ENCODE data around the gene GTF2IRD1. TPM values are rescaled to one million over a fixed set of nuclear protein-coding genes. Genes with fewer than 3 reads are reported as not detected.

The GTF2IRD1 gene
- total and polyA plus RNA-seq, 2 of the 13 experiments (the other 11 are each of a cell fraction or from before 2014, with no cell fraction given), result 16.5 to 26.7 TPM

- TF ChIP-seq PAXIP1 (CRISPR knock-in tag; conservative IDR thresholded peaks at IDR 0.05) (peak; percentile 78), ELF3 (CRISPR knock-in tag; IDR thresholded peaks at IDR 0.05) (peak; percentile 56), SATB2 (CRISPR knock-in tag; IDR thresholded peaks at IDR 0.05) (no peak), ZNF124 (CRISPR knock-in tag; IDR thresholded peaks at IDR 0.05) (no peak), PHF8 (CRISPR knock-in tag; IDR thresholded peaks at IDR 0.05) (0 out of 2 replicates have a peak, but pooled peaks have one; percentile 16), BCL6 (CRISPR knock-in tag; IDR thresholded peaks at IDR 0.05) (peak; percentile 42; the same call in 1 of the 2 replicates), GATA4 (IDR thresholded peaks at IDR 0.05; ENCODE audit: borderline replicate concordance, low read depth) (peak; percentile 90), ZBTB43 (CRISPR knock-in tag; conservative IDR thresholded peaks at IDR 0.05) (no peak), GFI1 (CRISPR knock-in tag; IDR thresholded peaks at IDR 0.05; ENCODE audit: borderline replicate concordance) (peak; percentile 92), GLI4 (CRISPR knock-in tag; IDR thresholded peaks at IDR 0.05; ENCODE audit: borderline replicate concordance) (no peak), ZNF362 (CRISPR knock-in tag; IDR thresholded peaks at IDR 0.05; ENCODE audit: borderline replicate concordance) (peak; percentile 48), HBP1 (CRISPR knock-in tag; IDR thresholded peaks at IDR 0.05; ENCODE audit: low read depth) (no peak), PRPF4 (IDR thresholded peaks at IDR 0.05; ENCODE audit: low read depth, low read length, poor library complexity, severe bottlenecking) (no peak), GRHL1 (CRISPR knock-in tag; conservative IDR thresholded peaks at IDR 0.05) (no peak), ZNF496 (CRISPR knock-in tag; IDR thresholded peaks at IDR 0.05; ENCODE audit: insufficient replicate concordance) (no peak), ZFAT (CRISPR knock-in tag; conservative IDR thresholded peaks at IDR 0.05) (no peak), SMAD9 (CRISPR knock-in tag; IDR thresholded peaks at IDR 0.05) (no peak), NR2F1 (CRISPR knock-in tag; IDR thresholded peaks at IDR 0.05) (no peak), ZNF883 (CRISPR knock-in tag; IDR thresholded peaks at IDR 0.05; ENCODE audit: not compliant biosample characterization) (no peak)
Observed at GRCh38 chr7:74584160-74584954, 130.7 kb downstream of the GTF2IRD1 start (continued).
